PC-3 (cell line): ENCODE results near the gene CD2. TPM values are rescaled to one million over a fixed set of nuclear protein-coding genes. Genes with fewer than 3 reads are reported as not detected.

Experiments used
- ATAC-seq: fragments of 200-7000 bp; cut with Tn5 transposase; 2 replicates; pipeline ENCODE4 v1.9.1; 2020; ENCODE audit warnings: mild to moderate bottlenecking, moderate library complexity
- BruUV-seq: library from RNA; stranded (reverse); fragments of 400-500 nt; replicated peaks from 2 replicates; lab custom pipeline; 2021; lab: Mats Ljungman, UMichigan
- CTCF ChIA-PET: fragments of 300-600 bp; sonication (Branson Sonifier 250); formaldehyde crosslinking; loops from one replicate; lab custom pipeline; 2022; ENCODE audit warnings: antibody characterized with exemption; lab: Charles Lee
- POLR2A ChIA-PET: fragments of 300-600 bp; sonication (Branson Sonifier 250); formaldehyde crosslinking; loops from one replicate; lab custom pipeline; 2022; ENCODE audit warnings: antibody characterized with exemption; ENCODE audit not compliant: unreplicated experiment; lab: Charles Lee
- DNase-seq: peaks from one replicate; pipeline ENCODE4 v3.0.0-alpha.2; 2015
- H2AFZ ChIP-seq: fragments of 300-600 bp; sonication (generic); 2 replicates; pipeline ENCODE4 v1.6.0; 2016; ENCODE audit warnings: antibody characterized with exemption, low read length
- H3F3A ChIP-seq: fragments of 300-600 bp; sonication (generic); one replicate; pipeline ENCODE4 v1.6.0; 2017; ENCODE audit warnings: antibody characterized with exemption, low read length, control low read depth, mild to moderate bottlenecking; ENCODE audit not compliant: unreplicated experiment
- H3K27ac ChIP-seq: fragments of 300-600 bp; sonication (generic); 2 replicates; pipeline ENCODE4 v1.5.1; 2016; ENCODE audit warnings: mild to moderate bottlenecking, low read length
- H3K27me3 ChIP-seq: fragments of 300-600 bp; sonication (generic); 2 replicates; pipeline ENCODE4 v1.6.1; 2016; ENCODE audit warnings: low read length, mixed read lengths
- H3K36me3 ChIP-seq: fragments of 300-600 bp; sonication (generic); 2 replicates; pipeline ENCODE4 v1.6.1; 2016; ENCODE audit warnings: low read depth, mixed run types, low read length, mixed read lengths
- H3K4me1 ChIP-seq: fragments of 300-600 bp; sonication (generic); 2 replicates; pipeline ENCODE4 v1.5.1; 2016; ENCODE audit warnings: low read length; ENCODE audit not compliant: insufficient read depth
- H3K4me2 ChIP-seq: fragments of 300-600 bp; sonication (generic); 2 replicates; pipeline ENCODE4 v1.6.0; 2016; ENCODE audit warnings: low read length
- H3K4me3 ChIP-seq: fragments of 300-600 bp; sonication (generic); 2 replicates; pipeline ENCODE4 v1.5.1; 2016; ENCODE audit warnings: mild to moderate bottlenecking, low read length, mixed read lengths
- H3K79me2 ChIP-seq: fragments of 300-600 bp; sonication (generic); 2 replicates; pipeline ENCODE4 v1.6.1; 2017; ENCODE audit warnings: low read length, mixed read lengths
- H3K9ac ChIP-seq: fragments of 300-600 bp; sonication (generic); 2 replicates; pipeline ENCODE4 v1.6.0; 2016; ENCODE audit warnings: mild to moderate bottlenecking, low read length
- H3K9me2 ChIP-seq: fragments of 300-600 bp; sonication (generic); replicated peaks from 2 replicates; pipeline ENCODE4 v1.6.1; 2016; ENCODE audit warnings: mixed run types, low read length, mixed read lengths
- H3K9me3 ChIP-seq: fragments of 300-600 bp; sonication (generic); 2 replicates; pipeline ENCODE4 v1.6.1; 2016; ENCODE audit warnings: low read length, mixed read lengths
- H4K20me1 ChIP-seq: fragments of 300-600 bp; sonication (generic); 2 replicates; pipeline ENCODE4 v1.6.1; 2016; ENCODE audit warnings: low read length, mixed read lengths
- EZH2 ChIP-seq: fragments of 300-600 bp; sonication (generic); IDR thresholded peaks from one replicate; pipeline ENCODE4 v1.6.1; 2017; ENCODE audit warnings: antibody characterized with exemption, mild to moderate bottlenecking, low read length; ENCODE audit not compliant: unreplicated experiment
- EZH2phosphoT487 ChIP-seq: fragments of 300-600 bp; sonication (generic); IDR thresholded peaks from 2 replicates; pipeline ENCODE4 v1.6.1; 2018; ENCODE audit warnings: mild to moderate bottlenecking, antibody characterized with exemption, low read length, borderline replicate concordance
- intact Hi-C: fragments of 100-400 bp; cut with micrococcal nuclease; formaldehyde crosslinking; loops from 2 replicates; pipeline ENCODE4 v1.9.0; 2023
- total RNA-seq: library from RNA; depleted of rRNA; stranded (reverse); fragments of >200 nt; gene quantifications from 2 replicates; pipeline ENCODE4 v1.2.3, GENCODE V29; 2014
- TF ChIP-seq, protein P1 (sequence below): fragments of 300-600 bp; sonication (generic); conservative IDR thresholded peaks from 2 replicates; pipeline ENCODE4 v1.5.1; 2017; ENCODE audit warnings: antibody characterized with exemption, low read depth, mild to moderate bottlenecking, low read length

CD2 gene
- total RNA-seq, 1 experiment from 2014 or later: not detected

GRCh38 chr1:116808200-116808847, 54.1 kb downstream of the CD2 start:
- no peak overlapping the region for H3K27ac ChIP-seq
- ATAC-seq: no peak
- no peak for DNase-seq

GRCh38 chr1:116808848-116809508, 54.7 kb downstream of the CD2 start:
- H4K20me1 ChIP-seq: no peaks in the 10 kb centered on the region
- H3K9me2 ChIP-seq: no peaks in the 10 kb centered on the region
- POLR2A ChIA-PET: no interaction called here
- TF ChIP-seq EZH2 (no peak), EZH2phosphoT487 (no peak)
- TF ChIP-seq, protein P1, sequence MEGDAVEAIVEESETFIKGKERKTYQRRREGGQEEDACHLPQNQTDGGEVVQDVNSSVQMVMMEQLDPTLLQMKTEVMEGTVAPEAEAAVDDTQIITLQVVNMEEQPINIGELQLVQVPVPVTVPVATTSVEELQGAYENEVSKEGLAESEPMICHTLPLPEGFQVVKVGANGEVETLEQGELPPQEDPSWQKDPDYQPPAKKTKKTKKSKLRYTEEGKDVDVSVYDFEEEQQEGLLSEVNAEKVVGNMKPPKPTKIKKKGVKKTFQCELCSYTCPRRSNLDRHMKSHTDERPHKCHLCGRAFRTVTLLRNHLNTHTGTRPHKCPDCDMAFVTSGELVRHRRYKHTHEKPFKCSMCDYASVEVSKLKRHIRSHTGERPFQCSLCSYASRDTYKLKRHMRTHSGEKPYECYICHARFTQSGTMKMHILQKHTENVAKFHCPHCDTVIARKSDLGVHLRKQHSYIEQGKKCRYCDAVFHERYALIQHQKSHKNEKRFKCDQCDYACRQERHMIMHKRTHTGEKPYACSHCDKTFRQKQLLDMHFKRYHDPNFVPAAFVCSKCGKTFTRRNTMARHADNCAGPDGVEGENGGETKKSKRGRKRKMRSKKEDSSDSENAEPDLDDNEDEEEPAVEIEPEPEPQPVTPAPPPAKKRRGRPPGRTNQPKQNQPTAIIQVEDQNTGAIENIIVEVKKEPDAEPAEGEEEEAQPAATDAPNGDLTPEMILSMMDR: no peak
- no peak for ATAC-seq
- CTCF ChIA-PET: no interaction called here
- no TSS peak for BruUV-seq
- intact Hi-C loops: no loop called here
- H3K9me3 ChIP-seq: no peaks in the 10 kb centered on the region
- no peak for DNase-seq
- no peaks in the 10 kb centered on the region for H3K4me1 ChIP-seq
- no peaks in the 10 kb centered on the region for H3K27me3 ChIP-seq
- H3F3A ChIP-seq: no peaks in the 10 kb centered on the region
- H2AFZ ChIP-seq: no peak overlapping the region
- H3K4me3 ChIP-seq: no peak overlapping the region
- no peaks in the 10 kb centered on the region for H3K79me2 ChIP-seq
- H3K27ac ChIP-seq: no peak overlapping the region
- no peak overlapping the region for H3K4me2 ChIP-seq
- no peaks in the 10 kb centered on the region for H3K36me3 ChIP-seq
- H3K9ac ChIP-seq: no peak overlapping the region

More at GRCh38 chr1:116808200-116808847, 54.1 kb downstream of the CD2 start:
- Histone ChIP-seq H3K4me3 (no peak overlapping the region), H3K4me1 (no peaks in the 10 kb centered on the region), H2AFZ (no peak overlapping the region), H4K20me1 (no peaks in the 10 kb centered on the region), H3K9me2 (no peaks in the 10 kb centered on the region), H3K27me3 (no peaks in the 10 kb centered on the region), H3K4me2 (no peak overlapping the region), H3K9ac (no peak overlapping the region), H3K9me3 (no peaks in the 10 kb centered on the region), H3F3A (no peaks in the 10 kb centered on the region), H3K79me2 (no peaks in the 10 kb centered on the region), H3K36me3 (no peaks in the 10 kb centered on the region)
- intact Hi-C loops: no loop called here
- ChIA-PET POLR2A (no interaction called here), CTCF (no interaction called here)
- BruUV-seq: no TSS peak
- TF ChIP-seq, protein P1: no peak
- no peak for TF ChIP-seq EZH2phosphoT487

DNA sequence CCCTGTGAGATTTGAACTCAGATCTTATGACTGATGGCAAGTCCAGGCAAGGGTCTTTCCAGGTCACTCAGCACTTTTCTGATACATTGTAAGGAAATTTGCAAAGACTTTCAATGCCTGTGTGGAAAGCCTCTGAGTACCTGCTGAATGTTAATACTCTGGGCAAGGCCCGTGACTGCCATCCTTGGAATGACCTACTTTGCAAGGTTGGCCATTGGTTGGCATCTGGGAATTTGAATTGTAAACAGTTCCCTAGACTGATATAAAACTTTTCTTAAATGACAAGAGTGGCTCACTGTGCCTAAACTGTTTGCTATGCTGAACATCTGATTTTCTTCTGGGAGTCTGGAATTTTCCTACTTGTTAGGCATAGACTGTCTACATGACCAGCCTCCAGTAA, 57.1 kb downstream of the CD2 start:
- H3K9ac ChIP-seq: no peak overlapping the region
- ATAC-seq (no peak), DNase-seq (no peak)
- no peaks in the 10 kb centered on the region for H3K9me2 ChIP-seq
- no peaks in the 10 kb centered on the region for H3K36me3 ChIP-seq
- H3K27ac ChIP-seq: no peak overlapping the region
- CTCF ChIA-PET: no interaction called here
- no peak overlapping the region for H2AFZ ChIP-seq
- H3K27me3 ChIP-seq: no peaks in the 10 kb centered on the region
- no peak overlapping the region for H3K4me2 ChIP-seq
- no peaks in the 10 kb centered on the region for H3K79me2 ChIP-seq
- H3K4me3 ChIP-seq: no peak overlapping the region
- H3K4me1 ChIP-seq: no peaks in the 10 kb centered on the region
- H4K20me1 ChIP-seq: no peaks in the 10 kb centered on the region
- intact Hi-C loops: loop anchor here (10.0 kb wide), 1 partner anchor 63 kb away; no protein-coding TSS in a partner anchor
- H3K9me3 ChIP-seq: no peaks in the 10 kb centered on the region
- BruUV-seq: no TSS peak
- no peak for TF ChIP-seq EZH2
- TF ChIP-seq EZH2phosphoT487: no peak
- TF ChIP-seq, protein P1: no peak
- POLR2A ChIA-PET: no interaction called here
- H3F3A ChIP-seq: no peaks in the 10 kb centered on the region
